ENCODE measurements around the gene TRAPPC12.
"Not testable (repeated sequence)": the region's sequence is repeated elsewhere in the genome, so short reads cannot be mapped to it uniquely, and the experiment has no call there.

TRAPPC12 gene

DNA sequence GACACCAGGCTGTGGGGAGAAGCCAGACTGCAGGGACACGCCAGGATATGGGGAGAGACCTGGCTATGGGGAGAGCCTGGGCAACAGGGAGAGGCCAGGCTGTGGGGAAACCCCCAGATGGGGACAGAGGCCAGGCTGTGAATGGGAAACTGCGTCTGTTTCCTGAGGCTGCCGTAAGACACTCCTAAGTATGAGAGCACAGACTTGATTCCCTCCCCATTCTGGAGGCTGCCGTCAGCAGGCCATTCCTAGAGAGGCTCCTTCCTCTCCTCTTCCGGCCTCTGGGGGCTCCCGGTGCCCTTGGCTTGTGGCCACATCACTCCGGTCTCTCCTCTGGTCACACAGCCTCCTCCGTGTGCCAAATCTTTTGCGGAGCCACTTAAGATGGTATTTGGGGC, 107.5 kb downstream of the TRAPPC12 start:
- DNase-seq (ENCODE audit: low read depth), result no peak

DNA sequence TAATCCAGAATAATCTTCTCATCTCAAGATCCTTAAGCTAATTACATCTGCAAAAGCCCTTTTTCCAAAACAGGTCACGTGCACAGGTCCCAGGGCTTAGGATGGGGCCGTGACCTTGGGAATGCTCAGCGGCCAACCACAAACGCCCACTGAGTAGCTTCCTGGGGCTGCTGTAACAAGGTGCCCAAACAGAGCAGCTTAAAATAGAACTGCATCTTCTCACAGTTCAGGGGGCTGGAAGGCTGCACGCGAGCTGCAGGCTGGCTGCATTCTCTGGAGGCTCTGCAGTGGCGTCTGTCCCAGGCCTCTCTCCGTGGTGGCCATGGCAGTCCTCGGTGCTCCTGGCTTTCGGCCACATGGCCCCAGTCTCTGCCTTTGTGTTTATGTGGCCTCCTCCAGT, 107.9 kb downstream of the TRAPPC12 start:
- no peak for DNase-seq (ENCODE audit: low read depth)

DNA sequence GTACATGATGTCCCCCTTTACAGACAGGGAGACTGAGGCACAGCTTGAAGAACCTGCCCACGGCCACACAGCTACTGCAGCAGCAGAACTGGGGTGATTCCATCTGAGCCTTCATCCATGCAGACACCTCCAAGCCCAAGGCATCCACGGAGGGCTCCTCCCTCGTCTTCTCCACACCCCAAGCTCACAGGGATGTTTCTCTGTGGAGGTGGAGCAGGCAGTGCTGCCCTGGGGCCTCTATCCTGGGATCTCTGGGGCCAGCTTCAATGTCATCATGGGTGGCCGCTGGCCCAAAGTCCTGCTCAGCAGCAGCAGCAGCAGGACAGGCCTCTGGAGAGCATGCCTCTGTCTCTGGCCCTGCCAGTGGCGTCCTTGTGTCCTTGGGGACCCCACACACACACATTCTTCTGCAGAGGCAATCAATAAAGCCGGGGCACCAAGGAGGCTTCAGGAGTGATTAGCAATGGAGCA, 108.6 kb downstream of the TRAPPC12 start:
- no peak for DNase-seq (ENCODE audit: low read depth)

DNA sequence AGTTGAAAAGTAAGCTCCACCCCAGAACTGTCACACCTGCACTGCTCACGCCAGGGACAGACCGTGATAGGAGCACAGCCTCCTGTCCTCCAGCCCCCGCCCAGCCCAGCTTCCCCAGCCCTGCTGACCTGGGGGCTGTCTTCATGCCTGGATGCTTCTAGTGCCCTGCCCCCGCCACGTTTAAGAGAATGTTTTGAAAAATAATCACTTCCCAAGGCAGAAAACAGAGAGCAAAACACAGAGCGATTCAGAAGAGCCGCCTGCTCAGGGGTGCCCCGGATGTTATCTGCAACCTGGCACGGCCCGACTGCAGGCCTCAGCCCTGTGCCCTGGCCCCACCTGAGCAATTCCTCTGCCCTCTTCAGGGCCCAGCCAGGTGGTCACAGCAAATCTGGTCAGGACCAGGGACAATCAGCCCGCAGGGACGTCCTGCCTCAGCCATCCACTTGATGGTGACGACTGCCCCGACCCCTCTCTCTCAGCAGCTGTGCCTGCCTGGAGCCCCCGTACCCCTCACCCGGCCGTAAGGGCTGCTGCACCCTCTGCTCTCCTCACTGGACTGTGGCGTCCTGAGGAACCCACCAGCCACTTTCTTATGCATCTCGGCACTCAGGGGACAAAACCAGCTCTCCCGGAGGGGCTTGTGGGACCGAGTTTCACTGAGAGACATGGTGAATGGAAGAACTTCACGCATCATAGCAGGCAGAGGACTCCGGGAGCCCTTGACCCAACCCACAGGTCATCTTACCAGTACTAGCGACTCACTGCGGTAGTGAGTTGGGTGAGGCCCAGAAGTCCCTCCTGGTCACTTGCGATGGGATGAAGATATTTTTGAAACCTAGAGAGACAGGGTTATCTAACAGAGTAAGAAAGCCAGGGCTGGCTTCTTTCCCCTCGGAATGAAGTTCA, 109.6 kb downstream of the TRAPPC12 start:
- no peak for DNase-seq (ENCODE audit: low read depth)

- DNase-seq (ENCODE audit: low read depth), result no peak
Observed at GRCh38 chr2:3489764-3490115, 110.2 kb downstream of the TRAPPC12 start.

DNA sequence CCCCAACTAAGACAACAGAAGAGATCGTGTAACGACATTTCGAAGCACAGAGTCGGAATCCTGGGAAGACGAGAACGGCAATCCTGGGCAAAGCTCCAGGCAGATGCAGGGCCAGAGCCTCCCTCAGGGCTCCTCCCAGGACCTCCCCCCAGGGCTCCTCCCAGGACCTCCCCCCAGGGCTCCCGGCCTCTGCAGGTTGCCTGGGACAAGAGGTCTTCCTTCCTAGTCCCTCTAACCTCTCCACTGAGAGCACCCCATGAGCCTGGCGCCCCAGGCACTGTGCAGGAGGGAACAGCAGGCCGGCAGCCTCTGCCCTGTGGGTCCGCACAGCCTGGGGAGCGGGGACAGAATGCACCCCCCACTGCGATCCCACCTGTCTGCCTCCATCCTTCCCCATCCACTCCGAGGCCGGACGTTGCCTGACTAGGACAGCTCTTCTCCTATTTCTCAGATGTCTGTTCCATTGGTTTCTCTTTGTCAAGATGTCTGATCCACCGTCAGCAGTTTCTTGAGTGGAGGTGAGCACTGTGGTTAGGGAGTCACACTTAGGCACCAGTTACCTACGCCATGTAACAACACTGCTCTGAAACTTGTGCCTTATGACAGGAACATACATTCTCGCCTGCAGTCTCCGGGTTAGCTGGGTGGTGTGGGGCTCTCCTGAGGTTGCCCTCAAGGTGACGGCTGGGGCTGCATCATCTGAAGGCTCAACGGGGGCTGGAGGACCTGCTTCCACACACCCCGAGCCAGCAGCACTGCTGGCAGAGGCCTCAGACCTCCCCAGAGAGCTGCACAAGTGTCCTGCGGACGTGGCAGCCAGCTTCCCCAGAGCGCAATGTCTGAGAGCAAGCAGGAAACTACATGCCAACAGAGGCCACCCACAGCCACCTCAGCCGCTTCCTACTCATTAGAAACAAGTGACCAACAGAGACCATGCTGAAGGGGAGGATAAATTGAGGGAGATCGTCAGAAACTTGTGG, 111.0 kb downstream of the TRAPPC12 start:
- DNase-seq (ENCODE audit: low read depth), result no peak

GRCh38 chr2:3491306-3491705, 111.8 kb downstream of the TRAPPC12 start:
- DNase-seq (ENCODE audit: low read depth), result no peak

GRCh38 chr2:3491716-3492474, 112.4 kb downstream of the TRAPPC12 start:
- DNase-seq (ENCODE audit: low read depth), result no peak

DNA sequence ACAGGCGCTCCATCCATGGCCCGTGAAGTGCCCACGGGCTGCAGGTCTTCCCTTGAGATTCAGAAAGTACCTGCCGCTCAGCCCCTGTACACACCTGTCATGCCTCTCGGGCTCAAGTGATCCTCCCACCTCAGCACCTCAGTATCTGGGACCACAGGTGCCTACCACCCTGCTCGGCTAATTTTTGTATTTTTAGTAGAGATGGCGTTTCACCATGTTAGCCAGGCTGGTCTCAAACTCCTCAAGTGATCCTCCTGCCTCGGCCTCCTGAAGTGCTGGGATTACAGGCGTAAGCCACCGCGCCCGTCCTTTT, 112.9 kb downstream of the TRAPPC12 start:
- not testable (repeated sequence) for DNase-seq (ENCODE audit: low read depth)

- peak; percentile 77 for DNase-seq (ENCODE audit: low read depth)
Observed at GRCh38 chr2:3492951-3493614, 113.6 kb downstream of the TRAPPC12 start.

- DNase-seq (ENCODE audit: low read depth), result peak; percentile 25
Observed at GRCh38 chr2:3493615-3494007, 114.1 kb downstream of the TRAPPC12 start.

GRCh38 chr2:3494984-3495666, 115.6 kb downstream of the TRAPPC12 start:
- no peak for DNase-seq (ENCODE audit: low read depth)

DNA sequence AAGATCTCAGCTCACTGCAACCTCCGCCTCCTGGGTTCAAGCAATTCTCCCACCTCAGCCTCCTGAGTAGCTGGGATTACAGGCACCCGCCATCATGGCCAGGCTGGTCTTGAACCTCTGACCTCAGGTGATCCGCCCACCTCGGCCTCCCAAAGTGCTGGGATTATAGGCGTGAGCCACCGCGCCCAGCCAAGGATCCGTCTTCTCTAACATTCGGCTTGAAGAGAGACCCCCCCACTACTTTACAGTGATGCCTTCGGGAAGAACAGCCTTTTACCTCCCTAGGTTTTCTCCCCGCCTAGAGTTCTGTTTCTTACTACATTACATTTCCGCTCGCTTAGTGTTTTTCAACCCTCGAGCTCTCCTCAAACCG, 117.2 kb downstream of the TRAPPC12 start:
- DNase-seq (ENCODE audit: low read depth), result not testable (repeated sequence)

- no peak for DNase-seq (ENCODE audit: low read depth)
Observed at GRCh38 chr2:3498783-3499394, 119.4 kb downstream of the TRAPPC12 start.

GRCh38 chr2:3500326-3500899, 120.9 kb downstream of the TRAPPC12 start:
- DNase-seq (ENCODE audit: low read depth), result no peak

GRCh38 chr2:3503046-3503445, 123.6 kb downstream of the TRAPPC12 start:
- DNase-seq (ENCODE audit: low read depth), result no peak

DNA sequence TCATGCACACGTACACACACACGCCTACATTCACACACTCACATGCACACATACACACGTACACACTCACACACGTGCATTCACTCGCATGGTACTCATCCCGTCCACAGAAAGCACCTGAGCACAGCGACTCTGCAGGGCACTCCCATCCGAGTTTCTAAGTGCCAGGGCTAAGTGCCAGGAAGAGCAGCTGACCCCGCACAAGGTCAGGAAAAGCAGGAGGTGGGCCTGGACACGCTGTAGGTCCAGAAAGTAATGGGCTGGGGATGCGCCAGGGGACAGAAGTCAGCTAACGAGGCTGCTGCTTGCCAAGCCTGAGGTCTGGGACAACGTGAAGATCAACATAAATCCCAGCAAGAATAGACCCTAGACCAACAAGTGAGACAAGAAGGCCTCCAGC, 124.0 kb downstream of the TRAPPC12 start:
- no peak for DNase-seq (ENCODE audit: low read depth)

DNA sequence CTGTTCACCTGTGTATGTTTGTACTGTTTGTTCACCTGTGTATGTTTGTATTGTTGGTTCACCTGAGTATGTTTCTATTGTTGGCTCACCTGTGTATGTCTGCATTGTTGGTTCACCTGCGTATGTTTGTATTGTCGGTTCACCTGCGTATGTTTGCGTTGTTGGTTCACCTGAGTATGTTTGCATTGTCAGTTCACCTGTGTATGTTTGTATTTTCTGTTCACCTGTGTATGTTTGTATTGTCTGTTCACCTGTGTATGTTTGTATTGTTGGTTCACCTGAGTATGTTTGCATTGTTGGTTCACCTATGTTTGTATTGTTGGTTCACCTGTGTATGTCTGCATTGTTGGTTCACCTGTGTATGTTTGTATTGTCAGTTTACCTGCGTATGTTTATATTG, 125.2 kb downstream of the TRAPPC12 start:
- DNase-seq (ENCODE audit: low read depth), result no peak

DNA sequence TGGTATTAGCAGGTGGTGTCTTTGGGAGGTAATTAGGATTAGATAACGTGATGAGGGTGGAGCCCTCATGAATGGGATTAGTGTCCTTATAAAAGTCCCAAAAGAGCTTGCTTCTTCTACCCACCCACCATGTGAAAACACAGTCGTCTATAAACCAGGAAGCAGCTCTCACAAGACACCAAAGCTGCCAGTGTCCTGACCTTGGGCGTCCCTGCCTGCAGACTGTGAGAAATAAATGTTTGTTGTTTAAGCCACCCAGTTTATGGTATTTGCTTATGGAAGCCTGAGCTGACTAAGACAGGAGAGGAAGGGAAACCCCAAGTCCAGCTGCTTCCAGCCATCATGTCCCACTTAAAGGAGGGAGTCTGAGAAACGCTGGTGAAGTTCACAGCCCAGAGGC, 126.3 kb downstream of the TRAPPC12 start:
- DNase-seq (ENCODE audit: low read depth), result no peak

GRCh38 chr2:3512086-3512485, 132.6 kb downstream of the TRAPPC12 start:
- DNase-seq (ENCODE audit: low read depth), result no peak

Measured in fibroblast of gingiva (primary cell).